Central memory CD8-positive, alpha-beta T cell (primary cell): Measurements from ENCODE around the gene SPATA32.

Experiments used
- ATAC-seq: fragments of 150-1000 bp; cut with Tn5 transposase; replicated peaks from 2 replicates; pipeline ENCODE4 v1.10.0; 2022; ENCODE audit warnings: mild to moderate bottlenecking, moderate FRiP score, moderate number of reproducible peaks; ENCODE audit not compliant: poor library complexity, severe bottlenecking; ENCODE audit errors: extremely low read depth
- DNase-seq, 2 donors: peaks; one replicate each; pipeline ENCODE4 v3.0.0; 2021; ENCODE audit warnings: low spot score in 2 of 2
- H3K27ac Mint-ChIP-seq: one replicate; pipeline ENCODE4 v1.8.0; 2022; ENCODE audit warnings: low read depth, mild to moderate bottlenecking, moderate library complexity, mixed read lengths
- H3K27me3 Mint-ChIP-seq: one replicate; pipeline ENCODE4 v1.8.0; 2022; ENCODE audit warnings: mixed read lengths
- H3K36me3 Mint-ChIP-seq: one replicate; pipeline ENCODE4 v1.8.0; 2022; ENCODE audit warnings: mild to moderate bottlenecking, moderate library complexity, mixed read lengths; ENCODE audit not compliant: insufficient read depth
- H3K4me1 Mint-ChIP-seq: one replicate; pipeline ENCODE4 v1.8.0; 2022; ENCODE audit warnings: mixed read lengths
- H3K4me3 Mint-ChIP-seq: one replicate; pipeline ENCODE4 v1.8.0; 2022; ENCODE audit warnings: mild to moderate bottlenecking, moderate library complexity, mixed read lengths
- H3K9me3 Mint-ChIP-seq: one replicate; pipeline ENCODE4 v1.8.0; 2022; ENCODE audit warnings: mixed read lengths

Gene SPATA32, protein sequence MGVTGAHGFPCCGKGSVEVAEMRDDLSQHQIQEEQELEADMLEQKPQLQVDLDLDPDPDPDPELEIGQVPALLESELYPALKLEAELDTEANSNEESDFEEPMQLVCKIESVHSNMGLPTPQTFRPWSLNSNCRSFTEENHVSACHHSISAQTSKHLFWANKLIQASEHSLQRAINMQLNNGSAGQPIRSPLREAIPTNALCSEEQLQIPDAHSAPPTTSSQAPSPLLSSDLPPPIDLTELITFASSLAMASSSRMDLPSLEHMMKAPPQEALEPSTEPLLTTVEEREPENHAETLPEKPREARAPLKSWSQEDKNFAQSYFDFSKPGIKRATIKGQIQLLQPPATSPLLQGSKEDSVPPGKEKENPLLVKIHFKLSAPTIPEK

DNA sequence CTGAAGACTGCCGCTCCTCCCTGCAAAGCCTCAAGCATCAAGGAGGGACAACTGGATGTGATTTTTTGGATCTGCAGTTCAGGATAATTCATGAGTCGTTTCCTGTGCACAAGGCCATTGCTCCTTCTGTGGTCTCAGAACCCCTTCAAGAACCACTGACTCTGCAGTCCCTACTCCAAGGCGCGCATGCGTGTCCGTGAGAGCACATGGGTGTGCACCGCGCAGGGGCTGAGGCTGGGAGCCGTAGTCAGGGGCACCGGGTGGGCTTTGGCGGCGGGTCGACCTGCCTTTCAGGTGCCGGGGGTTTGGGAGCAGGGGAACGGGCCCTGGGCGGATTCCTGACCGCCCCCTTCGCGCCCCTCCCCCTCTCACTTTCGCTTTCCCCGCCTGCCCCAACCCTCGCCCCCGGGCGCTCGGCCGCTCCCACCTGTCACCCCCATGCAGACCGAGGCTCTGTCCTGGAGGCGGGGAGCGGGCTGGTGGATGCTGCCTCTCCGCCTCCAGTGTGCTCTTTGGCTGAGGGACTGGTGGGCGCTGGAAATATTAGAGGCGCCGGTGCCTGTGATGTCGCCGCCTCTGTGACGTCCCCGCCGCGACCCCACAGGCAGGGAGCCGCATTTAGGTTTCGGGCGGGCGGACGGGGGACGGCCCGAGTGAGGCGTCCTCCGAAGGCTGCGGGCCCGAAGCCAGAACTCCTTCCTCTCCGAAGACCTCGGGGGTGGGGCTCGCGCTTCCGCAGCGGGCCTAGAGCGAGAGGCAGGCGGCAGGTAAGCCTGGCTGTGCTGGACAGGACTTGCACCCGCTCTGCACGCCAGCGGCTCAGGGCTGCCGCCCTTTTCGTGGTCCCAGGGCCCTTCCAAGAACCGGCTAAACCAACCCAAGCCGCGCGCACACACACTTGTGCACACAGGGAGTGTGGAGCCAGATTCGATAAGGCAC is at the start of gene SPATA32:
SPATA32 (minus strand) TSS at position 518 of the 939 bp plus-strand sequence; CDS start at position 440, 78 bp downstream.
- ATAC-seq = peak; percentile 89
- DNase-seq = peak; percentile 46 to 50
- Mint-ChIP-seq H3K36me3 (peaks cover 12% of the 10 kb centered on the region), H3K4me3 (peak within 1 kb of the TSS; percentile 82), H3K27me3 (no peaks in the 10 kb centered on the region), H3K9me3 (no peaks in the 10 kb centered on the region), H3K4me1 (peaks cover 8% of the 10 kb centered on the region), H3K27ac (peak within 1 kb of the TSS; percentile 53)

DNA sequence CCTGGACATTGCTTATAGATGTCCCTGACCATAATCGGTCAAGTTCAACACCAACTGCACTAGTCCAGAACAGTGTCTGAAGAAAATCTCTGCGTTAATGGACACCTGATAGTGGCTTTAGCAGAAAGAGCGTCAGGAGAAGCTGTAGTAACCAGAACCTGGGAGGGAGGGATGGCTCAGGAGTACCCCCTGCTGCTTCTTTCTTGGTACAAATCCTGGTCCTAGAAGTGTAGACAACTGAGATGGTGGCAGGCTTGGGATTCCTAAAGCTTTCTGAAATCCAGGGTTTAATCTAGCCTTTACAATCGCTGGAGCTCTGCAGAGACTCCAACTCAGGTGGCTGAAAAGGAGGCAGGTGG is 49.5 kb upstream of the SPATA32 start:
- no peaks in the 10 kb centered on the region for H3K9me3 Mint-ChIP-seq
- H3K4me1 Mint-ChIP-seq = peaks cover 86% of the 10 kb centered on the region
- DNase-seq (no peak), ATAC-seq (no peak)
- H3K27ac Mint-ChIP-seq = peak overlapping the region; percentile 94
- peak overlapping the region; percentile 93 for H3K4me3 Mint-ChIP-seq
- H3K27me3 Mint-ChIP-seq = no peaks in the 10 kb centered on the region
- peaks cover 10% of the 10 kb centered on the region for H3K36me3 Mint-ChIP-seq

DNA sequence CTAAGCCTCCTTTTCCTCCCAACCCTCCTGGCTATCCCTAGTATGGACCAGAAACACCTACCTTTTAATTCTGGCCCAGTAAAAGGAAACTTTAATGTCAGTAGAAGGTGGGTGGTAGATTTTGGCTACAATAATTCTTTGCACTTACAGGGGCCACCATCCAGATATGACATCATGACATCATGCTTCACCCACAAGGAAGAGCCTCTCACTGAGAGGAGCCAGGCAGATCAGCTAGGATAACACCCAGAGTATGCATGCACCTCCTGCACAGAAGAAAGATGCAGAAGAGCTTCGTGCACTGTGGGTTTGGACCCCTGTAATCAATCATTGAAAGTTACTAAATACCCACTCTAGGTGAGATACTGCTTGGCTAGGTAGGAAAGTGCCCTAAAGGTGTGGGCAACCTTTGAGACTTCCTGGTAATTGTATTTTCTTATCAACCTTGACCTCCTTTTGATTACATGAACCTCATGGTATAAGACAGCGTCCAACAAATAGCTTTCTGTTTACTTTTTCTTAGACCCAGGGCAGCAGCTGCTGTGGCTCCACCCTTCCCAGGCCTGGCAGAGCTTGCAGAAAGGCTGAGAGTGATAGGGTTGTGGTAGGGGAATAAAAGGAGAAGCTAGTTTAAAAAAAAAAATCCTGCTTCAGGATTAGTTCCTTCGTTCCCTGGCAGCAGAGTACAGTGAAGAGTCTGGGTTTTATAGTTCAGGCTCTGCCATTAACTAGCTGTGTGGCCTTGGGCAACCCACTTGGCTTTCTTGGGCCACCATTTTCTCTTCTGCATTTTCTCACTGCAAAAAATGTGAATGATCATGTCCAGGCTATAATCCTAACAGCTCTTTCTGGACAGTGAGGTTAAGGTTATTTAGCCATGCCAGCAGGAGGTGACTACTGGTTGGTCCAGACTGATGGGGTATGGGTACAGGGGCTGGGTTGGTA is 48.8 kb upstream of the SPATA32 start:
- H3K4me1 Mint-ChIP-seq = peaks cover 86% of the 10 kb centered on the region
- H3K9me3 Mint-ChIP-seq = no peaks in the 10 kb centered on the region
- H3K27me3 Mint-ChIP-seq = no peaks in the 10 kb centered on the region
- ATAC-seq (no peak), DNase-seq (no peak)
- H3K36me3 Mint-ChIP-seq = peaks cover 11% of the 10 kb centered on the region
- peak overlapping the region; percentile 93 for H3K4me3 Mint-ChIP-seq
- peak overlapping the region; percentile 94 for H3K27ac Mint-ChIP-seq

DNA sequence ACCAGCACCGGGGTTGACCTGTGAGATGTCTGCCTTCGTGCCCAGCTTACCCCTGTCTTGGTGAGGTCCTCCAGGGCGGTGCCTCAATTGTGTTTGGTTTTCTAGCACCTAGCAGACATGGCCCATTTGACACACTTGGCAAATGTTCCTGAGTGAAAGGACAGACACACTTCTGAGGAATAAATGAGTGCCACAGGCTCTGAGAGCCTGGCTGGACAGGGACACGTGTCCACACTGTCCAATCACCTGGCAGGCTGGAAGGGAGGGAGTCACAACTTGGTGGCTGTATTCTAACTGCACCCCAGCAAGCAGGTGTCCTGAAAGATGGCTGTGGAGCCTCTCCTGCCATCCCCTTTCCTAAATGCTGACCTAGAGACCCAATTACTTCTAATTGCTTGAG is 47.5 kb upstream of the SPATA32 start:
- Mint-ChIP-seq H3K9me3 (no peaks in the 10 kb centered on the region), H3K4me1 (peaks cover 82% of the 10 kb centered on the region), H3K27ac (peak overlapping the region; percentile 22), H3K27me3 (no peaks in the 10 kb centered on the region), H3K4me3 (no peak overlapping the region), H3K36me3 (peaks cover 14% of the 10 kb centered on the region)
- DNase-seq (no peak), ATAC-seq (no peak)

DNA sequence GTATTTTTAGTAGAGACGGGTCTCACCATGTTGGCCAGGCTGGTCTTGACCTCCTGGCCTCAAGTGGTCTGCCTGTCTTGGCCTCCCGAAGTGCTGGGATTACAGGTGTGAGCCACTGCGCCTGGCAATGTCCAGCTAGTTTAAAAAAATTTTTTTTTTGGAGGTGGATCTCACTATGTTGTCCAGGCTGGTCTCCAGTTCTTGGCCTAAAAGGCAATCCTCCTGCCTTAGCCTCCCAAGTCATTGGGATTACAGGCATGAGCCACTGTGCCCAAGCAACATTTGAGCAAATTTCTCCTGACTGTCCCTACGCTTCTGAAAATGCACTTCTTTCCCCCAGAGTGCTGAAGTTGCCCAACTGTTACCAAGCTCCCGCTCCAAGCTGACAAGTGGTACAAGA is 46.9 kb upstream of the SPATA32 start:
- Mint-ChIP-seq H3K27me3 (no peaks in the 10 kb centered on the region), H3K4me3 (no peak overlapping the region), H3K4me1 (peaks cover 80% of the 10 kb centered on the region), H3K9me3 (no peaks in the 10 kb centered on the region), H3K27ac (peak overlapping the region; percentile 22), H3K36me3 (peaks cover 15% of the 10 kb centered on the region)
- DNase-seq (no peak), ATAC-seq (no peak)

DNA sequence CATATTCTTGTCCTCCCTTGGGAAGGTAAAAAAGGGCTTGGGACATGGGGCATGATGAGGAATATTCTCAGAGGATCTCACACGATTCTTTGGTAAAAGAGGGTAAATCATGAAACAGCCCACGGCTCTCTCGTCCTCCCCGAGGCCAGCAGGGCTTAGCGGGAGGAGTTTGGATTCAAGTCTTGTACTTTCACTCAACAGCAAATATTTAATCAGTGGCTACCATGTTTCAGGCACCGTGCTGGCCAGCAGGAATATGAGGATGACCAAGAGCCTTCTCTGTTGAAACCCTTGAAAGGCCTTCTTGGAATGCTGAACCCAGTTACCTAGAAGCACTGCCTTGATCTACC is 46.1 kb upstream of the SPATA32 start:
- Mint-ChIP-seq H3K9me3 (no peaks in the 10 kb centered on the region), H3K4me3 (peak overlapping the region; percentile 40), H3K4me1 (peaks cover 77% of the 10 kb centered on the region), H3K36me3 (peaks cover 18% of the 10 kb centered on the region), H3K27me3 (no peaks in the 10 kb centered on the region), H3K27ac (peak overlapping the region; percentile 67)
- DNase-seq (no peak), ATAC-seq (no peak)

DNA sequence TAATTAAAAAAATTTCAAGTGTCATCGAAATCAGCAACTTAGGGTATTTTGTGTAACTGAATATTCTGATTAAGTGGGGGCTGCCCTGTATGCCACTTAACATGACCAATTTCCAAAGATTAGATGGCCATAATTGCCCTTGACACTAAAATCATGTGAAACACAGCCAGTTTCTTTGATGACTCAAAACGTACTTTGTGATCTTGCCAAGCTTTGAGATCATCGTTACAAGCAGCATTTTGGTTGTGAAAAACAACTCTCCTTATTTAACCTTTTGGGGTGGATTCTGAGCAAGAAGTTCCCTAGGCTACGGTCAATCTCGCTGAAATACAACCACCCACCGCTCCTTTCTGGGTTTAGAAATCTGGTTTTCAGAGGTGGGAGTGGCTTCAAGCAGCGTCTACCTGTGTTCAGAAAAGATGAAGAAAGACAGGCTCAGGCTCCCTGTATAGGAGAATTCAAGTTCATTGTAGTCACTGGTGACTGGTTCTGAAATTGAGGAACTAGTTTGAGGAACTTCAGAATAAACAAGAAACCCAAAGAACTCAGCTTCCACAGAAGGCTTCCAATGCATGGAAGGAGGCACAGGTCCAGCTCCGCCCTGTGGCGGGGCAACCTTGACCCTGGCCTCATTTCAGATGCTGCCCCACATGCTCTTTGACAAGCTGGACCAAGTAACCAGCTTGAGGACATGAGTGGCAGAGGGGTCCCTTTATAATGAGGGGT is 45.6 kb upstream of the SPATA32 start:
- Mint-ChIP-seq H3K27me3 (no peaks in the 10 kb centered on the region), H3K4me3 (peak overlapping the region; percentile 40), H3K4me1 (peaks cover 77% of the 10 kb centered on the region), H3K9me3 (no peaks in the 10 kb centered on the region), H3K36me3 (peaks cover 18% of the 10 kb centered on the region), H3K27ac (peak overlapping the region; percentile 67)
- DNase-seq = no peak
- ATAC-seq = peak; percentile 19

DNA sequence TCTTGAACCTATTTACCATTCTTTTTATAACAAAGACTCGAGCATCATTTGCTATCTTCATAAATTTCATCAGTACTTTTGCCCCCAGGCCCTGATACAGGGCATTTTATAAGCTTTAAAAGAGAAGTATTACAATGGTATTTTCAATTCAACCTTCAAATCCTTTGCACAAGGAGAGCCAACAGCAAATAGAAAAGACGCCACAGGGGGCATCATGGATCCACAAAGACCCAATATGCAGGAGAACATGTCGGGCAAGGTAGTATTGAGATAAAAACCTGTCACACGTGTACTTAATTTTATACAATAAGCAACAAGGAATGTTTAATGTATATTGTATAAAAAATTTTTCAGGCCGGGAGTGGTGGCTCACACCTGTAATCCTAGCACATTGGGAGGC is 44.7 kb upstream of the SPATA32 start:
- no peaks in the 10 kb centered on the region for H3K9me3 Mint-ChIP-seq
- H3K4me3 Mint-ChIP-seq = no peak overlapping the region
- ATAC-seq = no peak
- no peaks in the 10 kb centered on the region for H3K27me3 Mint-ChIP-seq
- peaks cover 18% of the 10 kb centered on the region for H3K36me3 Mint-ChIP-seq
- DNase-seq = no peak
- H3K27ac Mint-ChIP-seq = peak overlapping the region; percentile 67
- peaks cover 69% of the 10 kb centered on the region for H3K4me1 Mint-ChIP-seq

DNA sequence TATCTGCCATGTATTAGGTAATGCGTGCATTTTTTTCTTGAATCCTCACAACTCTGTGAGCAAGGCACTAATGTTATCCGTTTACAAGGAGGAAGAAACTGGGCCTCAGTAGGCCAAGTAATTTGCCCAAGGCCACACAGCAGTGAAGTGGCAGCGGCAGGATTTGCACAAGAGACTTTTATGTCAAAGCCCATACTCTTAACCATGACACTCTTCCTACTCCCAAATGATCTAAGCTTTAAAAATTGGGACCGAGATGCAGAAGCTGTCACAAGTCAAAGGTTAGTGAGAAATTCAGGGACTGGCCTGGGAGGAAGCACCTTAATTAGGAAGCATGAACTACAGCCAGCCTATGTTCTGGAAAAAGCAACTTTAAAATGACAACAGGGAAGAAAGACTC is 44.2 kb upstream of the SPATA32 start:
- ATAC-seq (no peak), DNase-seq (no peak)
- H3K9me3 Mint-ChIP-seq = no peaks in the 10 kb centered on the region
- H3K27me3 Mint-ChIP-seq = no peaks in the 10 kb centered on the region
- no peak overlapping the region for H3K4me3 Mint-ChIP-seq
- peaks cover 18% of the 10 kb centered on the region for H3K36me3 Mint-ChIP-seq
- peaks cover 65% of the 10 kb centered on the region for H3K4me1 Mint-ChIP-seq
- H3K27ac Mint-ChIP-seq = no peak overlapping the region

DNA sequence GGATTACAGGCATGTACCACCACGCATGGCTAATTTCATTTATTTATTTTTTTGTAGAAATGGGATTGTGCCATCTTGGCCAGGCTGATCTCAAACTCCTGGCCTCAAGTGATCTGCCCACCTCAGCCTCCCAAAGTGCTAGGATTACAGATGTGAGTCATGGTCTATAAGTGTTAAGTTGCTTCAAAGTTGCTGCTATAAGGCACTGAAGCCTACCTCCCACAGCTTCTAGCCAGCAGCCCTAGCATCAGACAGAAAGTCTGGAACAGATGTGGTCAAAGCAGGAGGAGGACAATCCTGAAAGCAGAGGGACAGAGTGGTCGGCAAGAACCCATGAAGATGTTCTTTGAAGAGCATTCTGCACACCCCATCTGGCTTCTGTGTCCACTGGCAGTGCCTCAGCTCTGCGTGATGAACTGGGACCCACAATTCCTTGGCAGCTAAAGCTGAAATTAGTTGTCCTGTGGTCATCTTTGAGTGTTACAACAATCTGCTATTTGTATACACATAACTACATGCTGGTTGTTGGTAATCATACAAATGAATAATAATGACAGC is 43.7 kb upstream of the SPATA32 start:
- H3K36me3 Mint-ChIP-seq = peaks cover 18% of the 10 kb centered on the region
- no peak for DNase-seq
- peaks cover 62% of the 10 kb centered on the region for H3K4me1 Mint-ChIP-seq
- H3K27me3 Mint-ChIP-seq = no peaks in the 10 kb centered on the region
- no peaks in the 10 kb centered on the region for H3K9me3 Mint-ChIP-seq
- ATAC-seq = no peak
- H3K4me3 Mint-ChIP-seq = no peak overlapping the region
- no peak overlapping the region for H3K27ac Mint-ChIP-seq

DNA sequence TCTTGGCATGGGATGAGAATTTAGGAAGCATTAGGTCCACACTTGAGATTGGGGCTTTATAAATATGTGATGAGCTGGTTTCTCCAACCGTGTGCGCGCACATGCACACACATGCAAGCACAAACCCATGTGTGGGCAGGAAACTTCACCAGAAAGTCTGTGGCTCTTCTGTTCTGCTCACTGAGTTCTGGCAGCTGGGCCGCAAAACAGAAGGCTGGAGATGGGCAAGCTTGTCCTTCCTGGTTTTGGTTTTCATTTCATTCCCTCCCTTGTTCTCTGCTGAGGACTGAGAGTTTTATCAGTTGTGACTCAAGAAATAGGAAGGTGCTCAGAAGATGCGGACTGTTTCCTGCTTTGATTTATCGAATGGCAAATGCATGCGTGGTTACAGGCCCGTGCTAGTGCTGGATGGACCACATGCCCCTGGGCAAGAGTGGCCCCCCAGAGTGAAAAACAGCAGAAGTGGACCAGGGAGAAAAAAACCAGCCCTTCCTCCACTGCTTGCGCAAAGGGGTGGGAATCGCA is 40.8 kb upstream of the SPATA32 start:
- Mint-ChIP-seq H3K27ac (no peak overlapping the region), H3K36me3 (peaks cover 19% of the 10 kb centered on the region), H3K4me3 (peak overlapping the region; percentile 57), H3K4me1 (peaks cover 68% of the 10 kb centered on the region), H3K27me3 (no peaks in the 10 kb centered on the region), H3K9me3 (no peaks in the 10 kb centered on the region)
- ATAC-seq (peak; percentile 44), DNase-seq (no peak)
